ENCODE measurements around the gene FNDC11. TPM values are rescaled to one million over a fixed set of nuclear protein-coding genes. Genes with fewer than 3 reads are reported as not detected.
"Not testable (repeated sequence)": the region's sequence is repeated elsewhere in the genome, so short reads cannot be mapped to it uniquely, and the experiment has no call there.

Gene FNDC11
- total RNA-seq, 1 donor from 2014 or later, result 0.32 TPM

GRCh38 chr20:63555661-63556381 lies 1.9 kb downstream of the FNDC11 start:
- no peaks in the 10 kb centered on the region for H3K27me3 ChIP-seq
- ATAC-seq (no peak), DNase-seq (no peak)
- H3K27ac ChIP-seq, result no peak overlapping the region
- no peaks in the 10 kb centered on the region for H3K9me3 ChIP-seq
- TF ChIP-seq CTCF (IDR thresholded peaks at IDR 0.05), result no peak
- no peak overlapping the region for H3K4me3 ChIP-seq
- intact Hi-C loops (cut with DNase I), result no loop called here
- H3K36me3 ChIP-seq, result peaks cover 20% of the 10 kb centered on the region
- peaks cover 10% of the 10 kb centered on the region for H3K4me1 ChIP-seq

GRCh38 chr20:63556873-63557478 lies 3.0 kb downstream of the FNDC11 start:
- Histone ChIP-seq H3K27me3 (no peaks in the 10 kb centered on the region), H3K4me1 (peaks cover 10% of the 10 kb centered on the region), H3K27ac (no peak overlapping the region), H3K9me3 (no peaks in the 10 kb centered on the region), H3K36me3 (peaks cover 31% of the 10 kb centered on the region), H3K4me3 (no peak overlapping the region)
- TF ChIP-seq CTCF (IDR thresholded peaks at IDR 0.05), result no peak
- intact Hi-C loops (cut with DNase I), result no loop called here
- DNase-seq (no peak), ATAC-seq (no peak)

DNA sequence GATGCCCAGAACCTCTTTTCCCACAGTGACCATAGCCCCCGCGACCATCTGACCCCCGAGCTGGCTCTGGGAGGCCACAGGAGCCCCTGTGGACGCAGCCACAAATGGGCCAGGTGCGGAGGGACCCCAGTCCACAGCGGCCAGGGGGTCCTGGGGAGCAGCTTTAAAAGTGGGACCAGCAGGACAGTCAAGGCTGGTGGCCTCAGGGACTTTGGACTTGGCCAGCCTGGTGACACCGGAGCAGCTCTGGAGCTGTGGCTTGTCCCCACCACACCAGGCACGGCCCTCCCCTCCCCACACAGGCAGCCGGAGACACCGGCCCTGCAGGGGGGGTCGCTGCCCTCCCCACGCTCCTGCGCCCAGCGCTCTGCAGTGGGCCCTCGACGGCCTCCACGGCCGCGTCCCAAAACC lies 3.5 kb downstream of the FNDC11 start:
- Histone ChIP-seq H3K9me3 (no peaks in the 10 kb centered on the region), H3K4me3 (no peak overlapping the region), H3K27me3 (no peaks in the 10 kb centered on the region), H3K27ac (no peak overlapping the region), H3K36me3 (peaks cover 35% of the 10 kb centered on the region), H3K4me1 (peaks cover 10% of the 10 kb centered on the region)
- intact Hi-C loops (cut with DNase I), result no loop called here
- ATAC-seq (no peak), DNase-seq (no peak)
- TF ChIP-seq CTCF (IDR thresholded peaks at IDR 0.05), result no peak

DNA sequence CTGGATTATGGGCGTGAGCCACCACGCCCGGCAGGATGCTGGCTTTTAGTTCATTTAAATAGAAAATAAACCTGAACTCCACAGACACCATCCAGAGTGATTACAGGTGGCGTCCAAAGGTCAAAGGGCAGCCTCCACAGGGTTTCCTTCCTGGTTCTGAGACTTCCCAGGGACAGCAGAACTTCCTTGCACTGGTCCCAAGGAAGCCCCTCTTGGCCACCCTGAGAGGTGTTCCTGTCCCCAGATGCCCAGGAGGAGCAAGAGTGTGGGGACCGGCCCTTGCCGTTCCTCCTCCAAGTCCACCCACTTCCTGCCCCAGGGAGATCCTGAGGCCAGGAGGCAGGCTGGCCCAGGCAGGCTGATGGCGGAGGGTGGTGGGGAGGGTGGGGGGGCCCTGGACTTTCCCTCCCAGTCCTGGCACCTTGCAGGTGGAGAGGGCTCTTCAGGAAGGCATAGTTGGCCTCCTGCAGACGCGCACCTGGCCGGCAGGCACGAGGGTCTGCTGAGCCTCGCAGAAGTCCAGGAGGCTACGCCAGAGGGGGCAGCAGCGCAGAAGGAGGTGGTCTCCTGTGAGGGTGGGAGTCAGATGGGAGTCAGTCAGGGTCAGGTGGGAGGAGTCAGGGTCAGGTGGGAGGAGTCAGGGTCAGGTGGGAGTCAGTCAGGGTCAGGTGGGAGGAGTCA lies 5.0 kb downstream of the FNDC11 start:
- Histone ChIP-seq H3K27ac (no peak overlapping the region), H3K9me3 (no peaks in the 10 kb centered on the region), H3K4me3 (no peak overlapping the region), H3K27me3 (no peaks in the 10 kb centered on the region), H3K36me3 (peaks cover 50% of the 10 kb centered on the region), H3K4me1 (peaks cover 5% of the 10 kb centered on the region)
- ATAC-seq (no peak), DNase-seq (no peak)
- TF ChIP-seq CTCF (IDR thresholded peaks at IDR 0.05), result no peak
- intact Hi-C loops (cut with DNase I), result no loop called here

DNA sequence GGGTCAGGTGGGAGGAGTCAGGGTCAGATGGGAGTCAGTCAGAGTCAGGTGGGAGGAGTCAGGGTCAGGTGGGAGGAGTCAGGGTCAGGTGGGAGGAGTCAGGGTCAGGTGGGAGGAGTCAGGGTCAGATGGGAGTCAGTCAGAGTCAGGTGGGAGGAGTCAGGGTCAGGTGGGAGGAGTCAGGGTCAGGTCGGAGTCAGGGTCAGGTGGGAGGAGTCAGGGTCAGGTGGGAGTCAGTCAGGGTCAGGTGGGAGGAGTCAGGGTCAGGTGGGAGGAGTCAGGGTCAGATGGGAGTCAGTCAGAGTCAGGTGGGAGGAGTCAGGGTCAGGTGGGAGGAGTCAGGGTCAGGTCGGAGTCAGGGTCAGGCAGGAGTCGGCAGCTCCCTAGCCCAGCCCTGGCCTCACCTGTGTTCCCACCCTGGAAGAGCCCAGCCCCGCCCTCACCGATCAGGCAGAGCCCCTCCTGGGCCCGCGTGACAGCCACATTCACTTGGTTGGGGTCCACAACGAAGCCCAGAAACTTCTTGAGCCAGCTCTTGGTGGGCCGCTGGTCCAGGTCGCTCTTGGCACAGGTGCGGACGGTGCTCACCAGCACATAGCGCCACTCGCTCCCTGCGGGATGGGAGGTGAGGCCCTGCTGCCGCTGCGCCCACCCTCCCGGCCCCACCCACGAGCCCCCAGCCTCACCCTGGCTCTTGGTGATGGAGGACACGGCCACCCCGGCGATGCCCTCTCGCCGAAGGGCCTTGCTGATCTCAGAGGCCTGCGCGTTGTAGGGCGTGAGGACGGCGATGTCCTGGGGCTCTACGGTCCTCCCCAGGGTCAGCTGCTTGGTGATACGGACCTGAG lies 5.8 kb downstream of the FNDC11 start:
- ATAC-seq; H3K4me3 ChIP-seq; H3K4me1 ChIP-seq; H3K27me3 ChIP-seq; intact Hi-C loops (cut with DNase I); DNase-seq; H3K27ac ChIP-seq; H3K9me3 ChIP-seq: not testable (repeated sequence)
- peaks cover 58% of the 10 kb centered on the region for H3K36me3 ChIP-seq

Data from upper lobe of right lung (tissue), 1 donor.